Calu3 (cell line): ENCODE measurements around the gene HRG. TPM values are rescaled to one million over a fixed set of nuclear protein-coding genes. Genes with fewer than 3 reads are reported as not detected.

Experiments used
- BruUV-seq: library from RNA; stranded (reverse); fragments of 400-500 nt; replicated peaks from 2 replicates; lab custom pipeline; 2021; lab: Mats Ljungman, UMichigan
- CTCF ChIA-PET: fragments of 300-600 bp; sonication (Branson Sonifier 250); formaldehyde crosslinking; loops from one replicate; lab custom pipeline; 2022; ENCODE audit warnings: antibody characterized with exemption; lab: Charles Lee
- DNase-seq: peaks from one replicate; pipeline ENCODE4 v3.0.0; 2022
- H3K27ac Mint-ChIP-seq: one replicate; pipeline ENCODE4 v1.8.0; 2022; ENCODE audit warnings: mixed read lengths; ENCODE audit not compliant: unreplicated experiment
- H3K27me3 Mint-ChIP-seq: one replicate; pipeline ENCODE4 v1.8.0; 2022; ENCODE audit warnings: mixed read lengths; ENCODE audit not compliant: unreplicated experiment
- H3K36me3 Mint-ChIP-seq: one replicate; pipeline ENCODE4 v1.8.0; 2022; ENCODE audit warnings: mild to moderate bottlenecking, moderate library complexity, mixed read lengths; ENCODE audit not compliant: insufficient read depth, unreplicated experiment
- H3K4me1 Mint-ChIP-seq: one replicate; pipeline ENCODE4 v1.8.0; 2022; ENCODE audit warnings: mild to moderate bottlenecking, low read depth, mixed read lengths; ENCODE audit not compliant: unreplicated experiment
- H3K4me3 Mint-ChIP-seq: one replicate; pipeline ENCODE4 v1.8.0; 2022; ENCODE audit warnings: mild to moderate bottlenecking, low read depth, moderate library complexity, mixed read lengths; ENCODE audit not compliant: unreplicated experiment
- H3K9me3 Mint-ChIP-seq: one replicate; pipeline ENCODE4 v1.8.0; 2022; ENCODE audit warnings: low read depth, mixed read lengths; ENCODE audit not compliant: unreplicated experiment
- intact Hi-C: fragments of 100-400 bp; cut with micrococcal nuclease; formaldehyde crosslinking; loops from one replicate; pipeline ENCODE4 v1.10.0; 2022; ENCODE audit not compliant: unreplicated experiment
- total RNA-seq: library from RNA; stranded (reverse); gene quantifications from 2 replicates; pipeline ENCODE4 v1.2.3, GENCODE V29; 2022
- TF ChIP-seq, protein P1 (sequence below): fragments of 200-600 bp; IDR thresholded peaks from one replicate; pipeline ENCODE4 v1.8.0; 2022; ENCODE audit warnings: antibody characterized with exemption; ENCODE audit not compliant: unreplicated experiment

HRG gene
- total RNA-seq, 1 experiment from 2014 or later = 0.40 TPM

DNA sequence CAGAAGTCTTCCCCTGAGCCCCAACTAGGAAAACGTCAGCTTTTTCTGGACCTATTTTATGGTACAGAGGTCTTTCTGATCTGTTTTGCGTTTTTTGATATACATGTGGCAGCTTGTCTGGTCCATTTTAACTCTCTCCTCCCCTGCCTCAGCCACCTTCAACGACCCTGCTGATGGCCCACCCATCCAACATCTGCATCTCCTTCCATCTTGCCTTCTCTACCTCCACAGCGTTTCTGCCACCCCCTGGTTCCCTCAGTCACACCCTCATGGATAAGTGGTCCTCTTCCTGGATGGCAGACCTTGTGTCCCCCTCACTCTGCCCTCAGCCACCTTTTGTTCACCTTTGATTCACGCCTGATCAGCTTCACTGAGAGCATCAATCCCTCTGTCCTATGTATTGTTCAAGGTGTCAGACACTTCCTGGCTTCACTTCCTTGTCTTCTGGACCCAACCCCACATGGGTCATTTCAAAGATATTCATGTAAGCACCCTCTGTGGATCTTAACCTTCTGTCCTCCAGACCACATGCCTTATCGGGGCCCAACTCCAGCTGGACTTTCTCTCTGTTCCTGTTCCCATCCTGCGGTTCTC, 39.5 kb upstream of the HRG start:
- CTCF ChIA-PET = interaction anchor here (0.7 to 1.5 kb wide), 2 partner anchors 10 kb away, joined by 3 to 5 read pairs; no protein-coding TSS in a partner anchor
- H3K27me3 Mint-ChIP-seq = no peaks in the 10 kb centered on the region
- H3K9me3 Mint-ChIP-seq = no peaks in the 10 kb centered on the region
- peaks cover 22% of the 10 kb centered on the region for H3K4me1 Mint-ChIP-seq
- BruUV-seq = no TSS peak
- TF ChIP-seq, protein P1, sequence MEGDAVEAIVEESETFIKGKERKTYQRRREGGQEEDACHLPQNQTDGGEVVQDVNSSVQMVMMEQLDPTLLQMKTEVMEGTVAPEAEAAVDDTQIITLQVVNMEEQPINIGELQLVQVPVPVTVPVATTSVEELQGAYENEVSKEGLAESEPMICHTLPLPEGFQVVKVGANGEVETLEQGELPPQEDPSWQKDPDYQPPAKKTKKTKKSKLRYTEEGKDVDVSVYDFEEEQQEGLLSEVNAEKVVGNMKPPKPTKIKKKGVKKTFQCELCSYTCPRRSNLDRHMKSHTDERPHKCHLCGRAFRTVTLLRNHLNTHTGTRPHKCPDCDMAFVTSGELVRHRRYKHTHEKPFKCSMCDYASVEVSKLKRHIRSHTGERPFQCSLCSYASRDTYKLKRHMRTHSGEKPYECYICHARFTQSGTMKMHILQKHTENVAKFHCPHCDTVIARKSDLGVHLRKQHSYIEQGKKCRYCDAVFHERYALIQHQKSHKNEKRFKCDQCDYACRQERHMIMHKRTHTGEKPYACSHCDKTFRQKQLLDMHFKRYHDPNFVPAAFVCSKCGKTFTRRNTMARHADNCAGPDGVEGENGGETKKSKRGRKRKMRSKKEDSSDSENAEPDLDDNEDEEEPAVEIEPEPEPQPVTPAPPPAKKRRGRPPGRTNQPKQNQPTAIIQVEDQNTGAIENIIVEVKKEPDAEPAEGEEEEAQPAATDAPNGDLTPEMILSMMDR = no peak
- no peak overlapping the region for H3K27ac Mint-ChIP-seq
- H3K36me3 Mint-ChIP-seq = no peaks in the 10 kb centered on the region
- intact Hi-C loops = no loop called here
- H3K4me3 Mint-ChIP-seq = no peak overlapping the region
- no peak for DNase-seq

DNA sequence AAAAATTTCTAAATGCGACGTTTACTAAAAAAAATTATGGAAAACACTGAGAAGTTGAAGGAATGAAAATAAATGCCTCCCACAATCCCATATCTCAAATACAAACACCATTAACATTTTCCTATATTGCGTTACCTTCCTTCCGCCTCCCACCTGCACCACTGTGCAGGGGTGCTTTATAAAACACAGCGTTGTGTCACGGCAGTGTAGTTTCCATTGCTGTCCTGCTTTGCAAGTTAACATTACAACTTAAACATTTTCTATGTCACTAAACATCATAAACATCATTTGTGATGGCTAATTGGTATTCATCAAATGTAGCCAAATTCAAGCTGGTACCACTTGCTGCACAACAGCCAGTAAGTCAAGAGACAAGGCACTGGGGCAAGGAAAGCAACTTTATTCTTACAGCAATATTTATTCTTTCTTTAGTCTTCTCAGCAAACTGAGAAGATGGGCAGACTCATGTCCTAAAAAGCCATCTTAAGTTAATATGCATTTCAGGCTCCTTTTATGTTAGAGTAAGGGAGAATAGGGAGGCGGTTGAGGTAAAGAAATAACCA, 37.9 kb upstream of the HRG start:
- no peak overlapping the region for H3K4me3 Mint-ChIP-seq
- CTCF ChIA-PET = no interaction called here
- H3K27ac Mint-ChIP-seq = no peak overlapping the region
- DNase-seq = no peak
- H3K27me3 Mint-ChIP-seq = no peaks in the 10 kb centered on the region
- no TSS peak for BruUV-seq
- intact Hi-C loops = no loop called here
- peaks cover 22% of the 10 kb centered on the region for H3K4me1 Mint-ChIP-seq
- H3K36me3 Mint-ChIP-seq = no peaks in the 10 kb centered on the region
- TF ChIP-seq, protein P1 = no peak
- H3K9me3 Mint-ChIP-seq = no peaks in the 10 kb centered on the region

DNA sequence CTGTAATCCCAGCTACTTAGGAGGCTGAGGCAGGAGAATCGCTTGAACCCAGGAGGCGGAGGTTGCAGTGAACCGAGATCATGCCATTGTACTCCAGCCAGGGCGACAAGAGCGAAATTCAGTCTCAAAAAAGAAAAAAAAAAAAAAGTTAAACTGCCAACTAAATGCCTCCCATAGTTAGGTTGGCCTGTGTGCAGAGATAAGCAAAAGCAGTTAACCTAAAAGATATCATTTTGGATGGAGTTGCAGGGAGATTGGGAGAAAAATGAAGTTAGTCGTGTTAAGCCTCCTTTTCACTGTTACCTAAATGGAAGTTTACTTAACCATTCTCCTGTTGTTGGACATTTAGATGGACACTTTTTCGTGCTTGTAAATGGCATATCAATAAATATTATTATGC, 37.1 kb upstream of the HRG start:
- Mint-ChIP-seq H3K4me3 (no peak overlapping the region), H3K27ac (no peak overlapping the region), H3K36me3 (no peaks in the 10 kb centered on the region), H3K9me3 (no peaks in the 10 kb centered on the region), H3K4me1 (peaks cover 22% of the 10 kb centered on the region), H3K27me3 (no peaks in the 10 kb centered on the region)
- TF ChIP-seq, protein P1 = no peak
- no TSS peak for BruUV-seq
- CTCF ChIA-PET = no interaction called here
- intact Hi-C loops = no loop called here
- DNase-seq = no peak

DNA sequence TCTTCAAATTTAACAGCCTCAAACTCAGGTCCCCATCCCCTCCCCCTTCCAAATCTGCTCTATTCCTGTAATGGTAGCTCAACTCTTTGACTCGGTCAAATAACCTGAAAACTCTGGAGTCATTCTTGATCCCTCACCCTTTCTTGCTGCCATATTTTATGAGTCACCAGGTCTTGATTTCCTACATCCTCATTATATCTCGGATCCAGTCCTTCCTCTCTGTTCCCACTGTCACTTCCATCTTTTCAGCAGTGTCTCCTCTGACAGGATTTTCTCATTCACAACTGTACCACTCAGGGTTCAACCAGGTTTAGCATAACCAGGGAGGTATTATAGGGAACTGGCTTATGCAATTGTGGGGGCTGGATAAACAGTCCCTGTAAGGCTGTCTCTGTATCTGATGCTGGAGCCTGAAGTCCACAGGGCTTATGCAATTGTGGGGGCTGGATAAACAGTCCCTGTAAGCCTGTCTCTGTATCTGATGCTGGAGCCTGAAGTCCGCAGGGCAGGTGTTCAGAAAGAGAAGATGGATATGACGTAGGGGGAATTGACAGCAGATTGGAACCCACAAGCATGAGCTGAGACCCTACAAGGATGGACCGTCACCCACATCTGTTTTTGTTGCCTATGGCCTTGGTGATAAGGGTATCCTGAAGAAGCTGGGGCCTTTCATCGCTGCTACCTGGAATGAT, 34.7 kb upstream of the HRG start:
- BruUV-seq = no TSS peak
- CTCF ChIA-PET = interaction anchor here (0.6 to 1.2 kb wide), 4 partner anchors 41 to 660 kb away, joined by 3 to 4 read pairs (median 3); no protein-coding TSS in a partner anchor
- H3K4me1 Mint-ChIP-seq = peaks cover 22% of the 10 kb centered on the region
- intact Hi-C loops = loop anchor here (5.0 kb wide), 1 partner anchor 111 kb away; no protein-coding TSS in a partner anchor
- no peak overlapping the region for H3K4me3 Mint-ChIP-seq
- H3K9me3 Mint-ChIP-seq = no peaks in the 10 kb centered on the region
- no peaks in the 10 kb centered on the region for H3K36me3 Mint-ChIP-seq
- DNase-seq = no peak
- TF ChIP-seq, protein P1 = no peak
- no peak overlapping the region for H3K27ac Mint-ChIP-seq
- no peaks in the 10 kb centered on the region for H3K27me3 Mint-ChIP-seq
